ENCODE results near the gene DNAH5.

- TF ChIP-seq POLR2A (IDR thresholded peaks at IDR 0.05) = no peak
- TF ChIP-seq CTCF (IDR thresholded peaks at IDR 0.05) = no peak
- no peak for TF ChIP-seq EP300 (IDR thresholded peaks at IDR 0.05)
These were observed 22.9 kb downstream of the DNAH5 start for GRCh38 chr5:13921578-13921977.

Data from stomach (tissue), 4 donors.